ENCODE data around the gene APOL5.
A peak's percentile ranks its signal among the peaks of the same experiment; 100 is the strongest.

The APOL5 gene

DNA sequence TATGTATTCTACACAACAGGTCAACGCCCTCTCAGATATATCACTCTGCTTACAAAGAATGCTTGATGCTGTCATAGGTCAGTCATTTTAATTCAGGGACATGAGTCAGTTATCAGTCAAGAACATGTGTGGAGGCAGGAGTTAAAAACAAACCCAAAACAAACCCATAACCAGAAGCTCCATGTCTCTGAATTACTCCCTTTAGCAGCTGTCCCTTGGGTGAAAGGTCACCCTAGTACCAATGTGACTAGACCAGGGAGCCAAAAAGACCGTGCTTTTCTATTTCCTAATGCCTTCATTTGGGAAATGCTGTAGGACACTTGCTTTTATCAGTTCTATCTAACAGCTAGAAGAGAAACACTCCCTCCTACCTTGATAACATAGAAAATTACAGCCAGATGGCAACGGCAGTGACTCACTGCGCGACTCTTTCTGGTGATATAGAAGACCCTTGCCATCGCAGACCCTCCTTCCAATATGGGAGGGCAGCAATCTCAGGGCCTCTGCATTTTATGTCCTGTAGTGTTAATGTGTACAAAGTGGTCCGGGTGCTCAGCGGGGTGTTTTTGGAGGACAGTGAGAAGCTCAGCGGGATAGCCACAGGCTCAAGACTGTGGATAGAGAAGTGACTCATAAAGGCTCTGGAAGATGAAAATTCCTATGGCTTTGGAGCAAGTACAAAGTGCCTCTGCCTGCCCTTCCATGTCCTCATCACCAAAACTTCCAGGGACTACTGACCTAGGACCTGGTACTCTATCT, 24.8 kb downstream of the APOL5 start:
- DNase-seq (ENCODE audit: low spot score): peak; percentile 44

- DNase-seq (ENCODE audit: low spot score): no peak
These were observed 25.7 kb downstream of the APOL5 start for GRCh38 chr22:35743326-35743860.

DNA sequence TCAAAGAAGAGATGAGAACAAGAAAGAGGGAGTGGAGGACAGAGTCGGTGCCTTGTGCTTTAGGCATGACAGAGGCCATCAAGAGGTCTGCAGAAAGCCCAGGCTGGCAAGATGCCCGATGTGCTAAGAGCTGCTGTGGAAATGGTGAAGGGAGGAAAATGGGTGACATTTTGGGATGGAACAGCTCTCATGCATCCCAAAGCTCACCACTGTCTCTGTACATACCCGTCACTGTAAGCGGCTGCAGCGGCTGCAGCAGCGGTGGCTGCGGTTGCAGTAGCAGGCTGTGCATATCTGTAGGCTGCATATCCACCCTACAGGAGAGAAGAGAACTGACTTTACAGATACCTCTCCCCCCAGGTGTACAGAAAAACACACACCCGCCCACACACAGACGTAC, 28.6 kb downstream of the APOL5 start:
- no peak for DNase-seq (ENCODE audit: low spot score)

GRCh38 chr22:35746946-35747703, 29.5 kb downstream of the APOL5 start:
- no peak for DNase-seq (ENCODE audit: low spot score)

DNA sequence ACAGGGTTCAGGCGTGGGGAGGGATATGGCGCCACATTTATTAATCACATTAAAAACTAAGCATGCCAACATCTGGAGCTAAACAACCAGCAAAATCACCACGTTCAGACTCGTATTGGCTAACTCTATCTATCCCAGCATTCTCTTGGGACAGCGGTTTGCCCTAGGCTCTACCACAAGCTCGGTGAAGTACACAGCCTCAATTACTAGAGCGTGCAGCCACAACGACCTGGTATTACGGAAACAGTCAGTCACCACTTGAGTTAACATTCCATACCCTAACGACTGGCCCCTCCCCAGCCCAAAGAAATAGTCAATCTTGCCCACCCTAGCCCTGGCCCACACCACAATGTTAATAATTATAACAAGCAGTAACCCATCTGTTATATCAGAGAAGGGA, 32.1 kb downstream of the APOL5 start:
- DNase-seq (ENCODE audit: low spot score): no peak

- DNase-seq (ENCODE audit: low spot score): no peak
These were observed 34.6 kb downstream of the APOL5 start for GRCh38 chr22:35752006-35752862.

- DNase-seq (ENCODE audit: low spot score): no peak
These were observed 35.2 kb downstream of the APOL5 start for GRCh38 chr22:35752863-35753189.

DNA sequence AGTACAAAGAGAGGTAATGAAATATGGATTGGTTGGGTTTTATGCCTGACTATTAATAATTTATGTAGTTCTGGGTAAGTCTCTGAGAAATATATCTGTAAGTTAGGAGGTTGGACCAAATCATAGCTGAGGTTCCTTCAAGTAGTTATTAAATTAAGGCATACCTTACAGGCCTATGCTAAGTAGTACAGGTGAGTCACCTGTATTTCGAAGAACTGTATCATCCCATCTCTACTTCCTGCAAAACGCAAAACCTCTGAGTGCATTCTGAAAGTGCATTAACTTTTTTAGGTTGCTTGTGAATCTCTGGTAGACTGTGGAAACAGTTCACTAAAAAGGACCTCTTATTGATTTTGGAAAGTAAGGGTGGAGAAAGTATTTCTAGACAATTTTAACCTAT, 37.1 kb downstream of the APOL5 start:
- no peak for DNase-seq (ENCODE audit: low spot score)

GRCh38 chr22:35756722-35757121, 39.0 kb downstream of the APOL5 start:
- DNase-seq (ENCODE audit: low spot score): no peak

- DNase-seq (ENCODE audit: low spot score): no peak
These were observed 40.7 kb downstream of the APOL5 start for GRCh38 chr22:35758394-35758793.

DNA sequence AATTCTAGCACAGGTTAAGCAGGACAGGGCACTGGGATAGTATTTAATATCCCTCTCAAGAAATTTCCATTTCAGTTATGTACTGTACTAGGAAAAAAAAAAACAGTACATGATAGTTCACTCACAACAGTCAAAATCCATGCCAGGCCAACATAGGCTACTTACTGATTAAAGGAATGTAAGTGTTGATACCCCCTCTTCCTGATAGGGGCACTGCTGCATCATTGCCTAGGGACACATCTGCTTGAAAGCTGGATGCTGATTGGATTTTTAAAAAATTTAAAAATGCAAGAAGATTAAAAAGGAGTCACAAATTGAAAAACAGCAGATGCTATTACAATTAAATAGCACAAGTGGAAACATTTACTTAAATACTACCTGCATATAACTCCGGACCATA, 43.4 kb downstream of the APOL5 start:
- no peak for DNase-seq (ENCODE audit: low spot score)

- no peak for DNase-seq (ENCODE audit: low spot score)
These were observed 49.2 kb downstream of the APOL5 start for GRCh38 chr22:35766654-35767580.

DNA sequence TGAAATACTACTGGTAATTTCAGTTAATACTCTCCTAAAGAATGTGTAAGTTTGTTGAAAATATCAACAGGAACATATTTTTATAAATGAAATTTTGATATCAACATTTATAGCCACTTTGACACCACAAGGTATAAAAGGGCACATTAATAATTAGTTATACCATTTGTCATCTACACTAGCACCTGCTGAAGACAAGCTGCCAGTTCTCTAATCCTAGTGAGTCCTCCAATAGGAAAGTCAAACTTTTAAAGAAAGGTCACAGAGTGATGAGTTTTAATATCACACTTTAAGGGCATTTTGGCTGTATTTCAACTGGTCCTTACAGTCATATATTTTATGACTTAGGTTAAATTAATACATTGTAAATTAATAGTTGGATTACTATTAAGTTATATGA, 52.3 kb downstream of the APOL5 start:
- DNase-seq (ENCODE audit: low spot score): no peak

DNA sequence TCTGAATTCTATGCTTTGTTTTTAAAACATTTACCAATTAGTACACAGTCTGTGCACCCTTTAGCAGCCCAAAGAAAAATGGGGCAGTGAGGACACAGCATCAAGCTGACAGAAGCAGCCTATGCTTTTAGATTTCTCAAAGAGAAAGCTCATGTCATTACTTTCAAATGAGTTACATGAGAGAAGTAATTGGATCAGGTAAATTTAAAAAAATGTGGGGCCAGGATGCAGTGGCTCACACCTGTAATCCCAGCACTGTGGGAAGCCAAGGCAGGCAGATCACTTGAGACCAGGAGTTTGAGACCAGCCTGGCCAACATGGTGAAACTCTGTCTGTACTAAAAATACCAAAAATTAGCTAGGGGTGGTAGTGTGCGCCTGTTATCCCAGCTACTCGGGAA, 57.7 kb downstream of the APOL5 start:
- no peak for DNase-seq (ENCODE audit: low spot score)

GRCh38 chr22:35777335-35777975, 59.8 kb downstream of the APOL5 start:
- no peak for DNase-seq (ENCODE audit: low spot score)

All from hematopoietic multipotent progenitor cell treated with erythropoietin and hydrocortisone succinate and interleukin-3 and kit ligand, for 17 days (in vitro differentiated cells).